Measurements from ENCODE around the gene SEMA5A. TPM values are rescaled to one million over a fixed set of nuclear protein-coding genes. Genes with fewer than 3 reads are reported as not detected.

Gene SEMA5A
- total RNA-seq, 1 donor from 2014 or later: 13.8 TPM

DNA sequence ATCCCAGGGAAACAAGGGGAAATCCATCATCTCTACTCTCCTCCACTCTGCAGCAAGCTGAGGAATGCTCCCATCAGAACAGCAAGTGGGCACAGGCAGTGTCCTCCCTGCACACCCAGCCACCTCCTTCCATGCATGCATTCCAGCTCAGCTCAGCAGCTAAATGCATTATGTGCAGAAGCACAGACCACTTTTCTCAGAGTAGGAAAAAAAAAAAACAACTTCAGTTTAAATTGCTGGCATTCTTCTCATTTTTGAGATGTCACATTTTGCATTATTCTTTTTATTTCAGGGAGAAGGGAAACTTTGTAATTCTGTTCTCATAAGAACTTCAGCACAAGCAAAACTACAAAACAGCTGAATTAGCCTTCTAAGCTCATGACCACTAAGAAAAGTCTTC lies 312.2 kb downstream of the SEMA5A start:
- H3K36me3 ChIP-seq (ENCODE audit: insufficient read depth, low read length): no peaks in the 10 kb centered on the region
- no peak overlapping the region for H3K27ac ChIP-seq (ENCODE audit: low read depth, low read length)
- H3K4me1 ChIP-seq (ENCODE audit: insufficient read depth, low read length): no peaks in the 10 kb centered on the region
- TF ChIP-seq EZH2 (IDR thresholded peaks at IDR 0.05; ENCODE audit: insufficient read depth, low read length): no peak
- TF ChIP-seq, protein P1, sequence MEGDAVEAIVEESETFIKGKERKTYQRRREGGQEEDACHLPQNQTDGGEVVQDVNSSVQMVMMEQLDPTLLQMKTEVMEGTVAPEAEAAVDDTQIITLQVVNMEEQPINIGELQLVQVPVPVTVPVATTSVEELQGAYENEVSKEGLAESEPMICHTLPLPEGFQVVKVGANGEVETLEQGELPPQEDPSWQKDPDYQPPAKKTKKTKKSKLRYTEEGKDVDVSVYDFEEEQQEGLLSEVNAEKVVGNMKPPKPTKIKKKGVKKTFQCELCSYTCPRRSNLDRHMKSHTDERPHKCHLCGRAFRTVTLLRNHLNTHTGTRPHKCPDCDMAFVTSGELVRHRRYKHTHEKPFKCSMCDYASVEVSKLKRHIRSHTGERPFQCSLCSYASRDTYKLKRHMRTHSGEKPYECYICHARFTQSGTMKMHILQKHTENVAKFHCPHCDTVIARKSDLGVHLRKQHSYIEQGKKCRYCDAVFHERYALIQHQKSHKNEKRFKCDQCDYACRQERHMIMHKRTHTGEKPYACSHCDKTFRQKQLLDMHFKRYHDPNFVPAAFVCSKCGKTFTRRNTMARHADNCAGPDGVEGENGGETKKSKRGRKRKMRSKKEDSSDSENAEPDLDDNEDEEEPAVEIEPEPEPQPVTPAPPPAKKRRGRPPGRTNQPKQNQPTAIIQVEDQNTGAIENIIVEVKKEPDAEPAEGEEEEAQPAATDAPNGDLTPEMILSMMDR (IDR thresholded peaks at IDR 0.05; ENCODE audit: insufficient read depth, low read depth, low read length): no peak
- H3K4me1 Mint-ChIP-seq (ENCODE audit: low read depth, unreplicated experiment): peaks cover 19% of the 10 kb centered on the region
- H3K9me3 Mint-ChIP-seq (ENCODE audit: unreplicated experiment): no peaks in the 10 kb centered on the region
- FAIRE-seq (peak; percentile 23), DNase-seq (ENCODE audit: low read depth) (peak; percentile 43)
- no peaks in the 10 kb centered on the region for H3K9me3 ChIP-seq (ENCODE audit: insufficient read depth, low read depth, low read length)
- H4K20me1 ChIP-seq (ENCODE audit: insufficient read depth, low read length): no peaks in the 10 kb centered on the region
- no peaks in the 10 kb centered on the region for H3K27me3 ChIP-seq (ENCODE audit: insufficient read depth, low read length)
- no peak overlapping the region for H3K9ac ChIP-seq (ENCODE audit: low read length)
- H3K27ac Mint-ChIP-seq (ENCODE audit: unreplicated experiment): peak overlapping the region; percentile 97
- no peak overlapping the region for H3K4me3 Mint-ChIP-seq (ENCODE audit: unreplicated experiment)
- H3K4me3 ChIP-seq (ENCODE audit: insufficient read depth, low read depth, low read length): no peak overlapping the region
- H3K4me2 ChIP-seq (ENCODE audit: low read length): no peak overlapping the region
- no peaks in the 10 kb centered on the region for H3K79me2 ChIP-seq (ENCODE audit: insufficient read depth, low read length)
- no peaks in the 10 kb centered on the region for H3K36me3 Mint-ChIP-seq (ENCODE audit: low read depth, unreplicated experiment)
- H2AFZ ChIP-seq (ENCODE audit: low read depth, low read length): peak overlapping the region; percentile 3
- H3K27me3 Mint-ChIP-seq (ENCODE audit: low read depth, unreplicated experiment): no peaks in the 10 kb centered on the region

DNA sequence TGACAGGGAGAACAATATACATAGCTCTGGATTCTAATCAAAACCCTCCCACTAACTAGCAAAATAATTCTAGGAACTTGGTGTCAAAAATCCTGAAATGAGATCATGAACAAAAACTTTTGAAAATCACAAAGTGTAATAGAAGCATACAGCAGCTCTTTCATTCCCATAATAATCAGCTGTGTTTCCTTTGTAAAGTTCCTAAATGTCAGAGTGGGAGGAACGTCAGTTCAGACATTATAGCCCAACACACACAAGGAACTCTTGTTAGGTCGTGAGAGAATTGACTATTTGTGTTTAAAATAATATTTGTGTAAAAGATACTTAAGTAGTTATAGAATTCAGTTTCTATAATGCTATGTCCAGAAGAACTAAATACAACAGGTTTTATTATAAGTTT lies 312.8 kb downstream of the SEMA5A start:
- H2AFZ ChIP-seq (ENCODE audit: low read depth, low read length): no peak overlapping the region
- DNase-seq (ENCODE audit: low read depth) (no peak), FAIRE-seq (no peak)
- Mint-ChIP-seq H3K27ac (ENCODE audit: unreplicated experiment) (no peak overlapping the region), H3K36me3 (ENCODE audit: low read depth, unreplicated experiment) (no peaks in the 10 kb centered on the region), H3K4me3 (ENCODE audit: unreplicated experiment) (no peak overlapping the region), H3K9me3 (ENCODE audit: unreplicated experiment) (no peaks in the 10 kb centered on the region), H3K27me3 (ENCODE audit: low read depth, unreplicated experiment) (no peaks in the 10 kb centered on the region), H3K4me1 (ENCODE audit: low read depth, unreplicated experiment) (peaks cover 19% of the 10 kb centered on the region)
- no peaks in the 10 kb centered on the region for H3K9me3 ChIP-seq (ENCODE audit: insufficient read depth, low read depth, low read length)
- no peaks in the 10 kb centered on the region for H3K27me3 ChIP-seq (ENCODE audit: insufficient read depth, low read length)
- H3K9ac ChIP-seq (ENCODE audit: low read length): no peak overlapping the region
- H3K36me3 ChIP-seq (ENCODE audit: insufficient read depth, low read length): no peaks in the 10 kb centered on the region
- no peak for TF ChIP-seq EZH2 (IDR thresholded peaks at IDR 0.05; ENCODE audit: insufficient read depth, low read length)
- TF ChIP-seq, protein P1 (IDR thresholded peaks at IDR 0.05; ENCODE audit: insufficient read depth, low read depth, low read length): no peak
- no peak overlapping the region for H3K4me3 ChIP-seq (ENCODE audit: insufficient read depth, low read depth, low read length)
- H3K79me2 ChIP-seq (ENCODE audit: insufficient read depth, low read length): no peaks in the 10 kb centered on the region
- H4K20me1 ChIP-seq (ENCODE audit: insufficient read depth, low read length): no peaks in the 10 kb centered on the region
- H3K4me2 ChIP-seq (ENCODE audit: low read length): no peak overlapping the region
- H3K4me1 ChIP-seq (ENCODE audit: insufficient read depth, low read length): no peaks in the 10 kb centered on the region
- no peak overlapping the region for H3K27ac ChIP-seq (ENCODE audit: low read depth, low read length)

DNA sequence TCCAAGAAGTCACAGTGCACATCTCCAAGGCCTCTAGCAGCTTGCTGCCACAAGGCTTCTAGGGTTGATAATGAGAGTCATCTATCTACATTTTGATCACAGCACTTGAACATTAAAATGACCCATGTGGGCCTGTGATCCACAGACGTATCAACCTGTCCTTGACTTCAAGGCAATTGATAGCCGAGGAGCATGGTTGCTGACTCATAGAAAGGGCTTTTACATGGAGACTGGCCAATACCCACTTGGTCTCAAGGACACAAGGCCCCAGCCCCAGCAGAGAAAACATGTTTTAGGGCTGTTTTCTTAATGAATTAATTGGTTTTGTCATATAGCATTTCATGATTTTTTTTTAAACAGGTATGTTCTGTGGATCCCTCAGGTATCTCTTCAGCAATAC lies 314.0 kb downstream of the SEMA5A start:
- H3K9ac ChIP-seq (ENCODE audit: low read length): no peak overlapping the region
- no peak for TF ChIP-seq EZH2 (IDR thresholded peaks at IDR 0.05; ENCODE audit: insufficient read depth, low read length)
- TF ChIP-seq, protein P1 (IDR thresholded peaks at IDR 0.05; ENCODE audit: insufficient read depth, low read depth, low read length): no peak
- no peak overlapping the region for H2AFZ ChIP-seq (ENCODE audit: low read depth, low read length)
- no peak overlapping the region for H3K4me3 ChIP-seq (ENCODE audit: insufficient read depth, low read depth, low read length)
- no peaks in the 10 kb centered on the region for H4K20me1 ChIP-seq (ENCODE audit: insufficient read depth, low read length)
- Mint-ChIP-seq H3K27me3 (ENCODE audit: low read depth, unreplicated experiment) (no peaks in the 10 kb centered on the region), H3K4me3 (ENCODE audit: unreplicated experiment) (no peak overlapping the region), H3K36me3 (ENCODE audit: low read depth, unreplicated experiment) (no peaks in the 10 kb centered on the region), H3K9me3 (ENCODE audit: unreplicated experiment) (no peaks in the 10 kb centered on the region), H3K4me1 (ENCODE audit: low read depth, unreplicated experiment) (peaks cover 19% of the 10 kb centered on the region), H3K27ac (ENCODE audit: unreplicated experiment) (no peak overlapping the region)
- H3K4me2 ChIP-seq (ENCODE audit: low read length): no peak overlapping the region
- no peaks in the 10 kb centered on the region for H3K36me3 ChIP-seq (ENCODE audit: insufficient read depth, low read length)
- H3K4me1 ChIP-seq (ENCODE audit: insufficient read depth, low read length): no peaks in the 10 kb centered on the region
- no peak overlapping the region for H3K27ac ChIP-seq (ENCODE audit: low read depth, low read length)
- H3K79me2 ChIP-seq (ENCODE audit: insufficient read depth, low read length): no peaks in the 10 kb centered on the region
- no peaks in the 10 kb centered on the region for H3K27me3 ChIP-seq (ENCODE audit: insufficient read depth, low read length)
- DNase-seq (ENCODE audit: low read depth) (peak; percentile 25), FAIRE-seq (no peak)
- H3K9me3 ChIP-seq (ENCODE audit: insufficient read depth, low read depth, low read length): no peaks in the 10 kb centered on the region

All from astrocyte (in vitro differentiated cells and primary cell).